ENCODE data around the gene FOXA3. TPM values are rescaled to one million over a fixed set of nuclear protein-coding genes. Genes with fewer than 3 reads are reported as not detected.
A peak's percentile ranks its signal among the peaks of the same experiment; 100 is the strongest.
"Not testable (repeated sequence)": the region's sequence is repeated elsewhere in the genome, so short reads cannot be mapped to it uniquely, and the experiment has no call there.

The FOXA3 gene
- total RNA-seq, 1 donor from 2014 or later: 0.21 TPM

DNA sequence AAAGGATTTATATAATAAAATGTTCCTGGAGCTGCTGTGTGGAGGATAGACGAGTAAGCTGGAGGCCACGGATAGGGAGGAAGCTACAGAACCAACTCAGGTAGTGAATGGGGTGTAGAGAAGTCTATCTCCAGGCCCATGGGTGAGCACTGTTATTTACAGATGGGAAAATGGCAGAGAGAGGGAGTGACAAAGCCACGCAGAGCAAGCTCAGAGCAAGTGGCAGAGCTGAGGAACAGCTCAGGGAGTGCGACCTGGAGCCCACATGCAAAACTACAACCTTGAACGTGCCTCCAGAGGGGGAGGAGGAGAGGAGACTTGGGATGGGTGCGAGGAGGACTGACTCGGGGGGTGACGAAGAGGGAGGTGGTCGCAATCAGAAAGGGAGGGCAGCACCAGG lies 35.6 kb upstream of the FOXA3 start:
- DNase-seq: no peak

DNA sequence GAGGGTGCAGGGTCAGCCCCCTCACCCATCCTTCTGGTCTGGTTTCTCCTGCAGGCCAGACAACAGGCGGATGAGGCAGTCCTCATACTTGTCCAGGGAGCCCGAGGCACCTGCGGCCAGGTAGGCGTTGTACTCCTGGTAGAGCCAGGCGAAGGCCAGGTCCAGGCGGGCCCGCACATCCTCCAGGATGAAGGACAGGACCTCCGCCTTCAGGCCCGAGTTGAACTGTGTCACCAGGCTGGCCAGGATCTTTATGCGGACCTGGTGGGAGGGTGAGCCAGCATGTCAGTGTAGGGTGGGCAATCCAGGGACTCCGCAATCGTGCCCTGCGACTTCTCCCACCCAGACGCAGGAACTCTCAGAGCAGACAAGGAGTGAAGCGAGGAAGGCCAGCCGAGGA lies 35.2 kb upstream of the FOXA3 start:
- DNase-seq: no peak

DNA sequence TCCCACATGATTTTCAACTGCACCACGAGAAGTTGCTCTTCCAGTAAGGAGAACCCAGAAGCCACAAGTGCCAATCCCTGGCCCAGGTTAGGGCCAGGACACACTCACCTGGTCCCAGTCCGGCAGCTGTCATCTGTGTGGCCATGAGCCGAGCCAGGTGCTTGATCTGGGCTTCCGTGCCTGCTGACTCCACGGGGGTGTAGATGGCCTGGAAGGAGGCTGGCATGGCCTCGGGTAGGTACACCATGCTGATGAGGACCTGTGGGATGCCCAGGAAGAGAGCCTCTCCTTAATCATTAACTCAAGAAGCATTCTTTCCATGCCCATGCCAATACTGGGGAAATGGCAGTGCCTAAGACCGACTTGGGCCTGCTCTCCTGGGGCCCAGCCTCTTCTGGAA lies 29.2 kb upstream of the FOXA3 start:
- DNase-seq: no peak

DNA sequence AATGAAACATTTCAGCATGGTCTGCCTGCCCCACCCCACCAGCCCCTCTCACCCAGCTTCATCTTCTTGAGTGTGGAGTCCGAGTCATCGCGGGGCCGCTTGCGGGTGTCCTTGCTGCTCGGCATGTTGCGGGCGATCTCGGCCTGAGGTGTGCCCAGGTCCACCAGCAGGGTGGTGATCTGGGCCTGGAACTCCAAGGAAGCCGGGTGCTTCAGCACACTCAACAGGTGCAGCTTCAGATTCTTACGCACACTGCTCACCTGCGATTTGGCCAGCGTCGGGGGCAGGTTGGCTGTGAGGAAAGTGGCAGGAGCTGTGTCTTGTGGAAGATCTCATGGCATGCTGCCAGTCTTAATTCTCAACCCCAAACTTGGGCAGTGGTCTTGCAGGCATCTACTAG lies 21.9 kb upstream of the FOXA3 start:
- DNase-seq: no peak

DNA sequence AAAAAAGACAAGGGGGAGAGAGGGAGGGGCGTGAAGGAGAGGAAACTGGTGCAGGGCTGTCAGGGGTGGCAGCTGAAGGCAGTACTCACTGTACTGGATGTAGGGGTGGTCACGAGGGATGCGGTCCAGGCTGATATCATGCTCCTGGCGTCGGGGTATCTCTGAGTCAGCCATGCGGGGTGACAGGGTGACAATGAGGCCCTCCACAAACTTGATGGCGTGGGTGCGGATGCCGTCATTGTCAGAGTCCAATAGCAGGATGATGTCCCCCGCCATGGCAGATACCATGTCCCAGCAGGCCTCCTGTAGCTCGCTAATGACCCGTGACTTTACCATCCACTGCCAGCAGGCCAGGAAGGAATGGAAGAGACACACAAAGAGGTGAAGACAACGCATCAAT lies 16.5 kb upstream of the FOXA3 start:
- DNase-seq: no peak

DNA sequence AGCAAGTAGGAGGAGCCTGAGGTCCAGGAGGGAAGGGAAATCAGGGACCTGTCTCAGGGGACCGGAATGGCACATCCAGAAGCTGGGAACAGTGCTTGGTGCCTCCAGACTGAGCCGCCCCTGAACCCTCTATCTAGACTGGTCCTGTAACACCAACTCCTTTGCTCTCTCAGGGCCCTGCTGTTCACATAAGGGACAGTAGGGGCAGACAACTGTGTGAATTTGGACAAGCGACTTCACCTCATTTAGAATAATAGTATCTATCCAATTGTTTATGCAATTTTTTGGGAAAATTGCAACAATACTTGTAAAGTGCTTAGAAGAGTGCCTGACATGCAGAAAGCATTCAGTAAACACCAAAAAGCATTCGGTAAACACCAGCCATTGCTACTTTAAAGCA lies 15.2 kb upstream of the FOXA3 start:
- no peak for DNase-seq

DNA sequence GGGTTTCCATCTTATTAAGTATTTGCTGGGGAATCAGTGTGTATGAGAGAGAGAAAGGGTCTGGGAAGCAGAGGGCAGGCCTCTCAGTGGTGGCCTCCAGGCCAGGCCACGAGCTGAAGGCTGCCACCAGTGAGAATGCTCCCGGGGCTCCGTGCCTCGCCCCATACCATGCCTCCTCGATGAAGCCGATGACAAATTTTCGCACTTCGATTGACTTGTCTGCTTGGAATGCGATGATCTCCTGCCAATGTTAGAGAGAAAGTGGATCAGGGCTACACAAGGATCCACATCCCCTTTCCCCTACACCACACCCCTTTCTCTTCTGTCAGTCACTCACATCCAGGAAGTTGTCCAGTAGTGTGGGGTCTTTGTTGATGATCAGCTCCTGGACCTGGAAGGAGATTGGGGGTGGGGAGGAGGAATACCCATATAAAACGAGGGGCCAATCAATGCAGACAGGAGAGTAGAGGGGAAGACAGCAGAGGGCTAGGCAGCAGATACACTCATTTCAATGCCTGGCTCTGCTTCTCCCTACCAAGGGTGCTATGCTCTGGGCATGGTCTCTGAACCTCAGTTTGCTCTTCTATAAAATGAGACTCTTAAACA lies 11.9 kb upstream of the FOXA3 start:
- no peak for DNase-seq

DNA sequence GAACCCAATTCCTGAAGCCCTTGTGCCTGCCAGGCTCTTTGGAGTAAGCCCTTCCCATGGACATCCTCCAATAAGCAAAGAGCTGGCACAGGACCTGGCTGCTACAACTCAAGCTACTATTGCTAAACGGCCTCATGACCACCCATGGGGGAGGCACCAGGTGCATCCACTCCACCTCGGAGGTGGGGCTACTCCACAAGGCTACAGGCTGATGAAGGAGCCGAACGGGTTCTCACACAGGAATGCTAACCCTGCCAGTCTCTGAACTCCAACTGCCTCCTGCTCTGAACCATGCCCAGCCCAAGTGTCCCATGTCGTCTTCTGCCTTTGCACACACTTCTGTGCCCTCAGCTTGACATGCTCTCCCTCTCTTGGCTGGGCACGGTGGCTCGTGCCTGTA lies 11.1 kb upstream of the FOXA3 start:
- DNase-seq: no peak

DNA sequence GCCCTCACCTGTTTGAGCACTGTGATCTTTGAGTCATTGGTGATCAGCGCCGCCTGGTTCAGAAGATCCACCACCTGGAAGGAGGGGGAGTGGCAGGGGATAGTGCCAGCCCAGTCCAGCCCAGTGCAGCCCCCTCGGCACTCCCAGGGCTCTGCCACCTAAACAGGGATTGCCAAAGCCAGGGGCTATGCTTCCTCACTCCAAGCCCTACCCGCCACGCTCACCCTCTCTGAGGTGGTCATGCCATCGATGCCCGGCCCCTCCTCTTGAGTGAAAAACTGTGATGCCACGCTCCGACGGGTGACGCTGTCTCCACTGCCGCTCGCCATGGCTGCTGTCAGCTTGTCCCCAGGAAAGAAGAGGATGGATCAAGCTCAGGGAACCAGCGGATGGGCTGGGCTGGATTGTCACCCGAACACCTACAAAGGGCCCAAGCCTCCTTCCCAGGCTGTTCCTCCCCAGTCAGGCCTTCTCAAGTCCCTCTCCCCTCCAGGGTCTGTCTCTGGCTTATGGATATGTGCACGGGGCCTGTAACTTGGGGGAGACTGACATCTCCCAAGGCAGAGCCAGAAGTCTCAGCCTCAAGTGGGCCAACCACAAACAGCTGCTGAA lies 9.9 kb upstream of the FOXA3 start:
- no peak for DNase-seq

DNA sequence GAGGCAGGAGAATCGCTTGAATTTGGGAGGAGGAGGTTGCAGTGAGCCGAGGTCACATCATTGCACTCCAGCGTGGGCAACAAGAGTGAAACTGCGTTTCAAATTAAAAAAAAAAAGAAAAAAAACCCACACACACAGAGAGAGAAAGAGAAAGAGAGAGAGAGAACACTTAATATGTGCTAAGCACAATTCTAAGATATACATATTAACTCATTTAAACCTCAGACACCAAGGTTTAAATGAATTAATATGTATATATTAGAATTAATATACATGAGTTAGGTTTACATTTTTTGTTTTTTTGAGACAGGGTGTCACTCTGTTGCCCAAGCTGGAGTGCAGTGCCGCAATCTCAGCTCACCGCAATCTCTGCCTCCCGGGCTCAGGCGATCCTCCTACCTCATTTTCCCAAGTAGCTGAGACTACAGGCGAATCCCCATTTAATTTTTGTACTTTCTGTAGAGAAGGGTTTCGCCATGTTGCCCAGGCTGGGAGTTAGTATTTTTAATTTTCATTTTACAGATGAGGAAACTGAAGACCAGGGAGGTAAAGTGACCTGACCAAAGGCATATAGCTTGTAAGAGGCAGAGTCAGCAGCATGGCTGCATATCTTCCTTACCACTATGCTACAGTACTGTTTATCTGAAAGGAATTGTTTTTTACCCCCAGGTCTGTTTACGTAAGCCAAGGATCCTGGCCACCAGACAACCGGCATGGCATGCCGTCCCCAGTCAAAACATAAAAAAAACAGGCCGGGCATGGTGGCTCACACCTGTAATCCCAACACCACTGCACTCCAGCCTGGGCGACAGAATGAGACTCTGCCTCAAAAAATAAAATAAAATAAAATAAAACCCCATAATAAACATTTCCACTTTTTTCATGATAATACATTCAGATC lies 3.5 kb upstream of the FOXA3 start:
- DNase-seq: no peak

DNA sequence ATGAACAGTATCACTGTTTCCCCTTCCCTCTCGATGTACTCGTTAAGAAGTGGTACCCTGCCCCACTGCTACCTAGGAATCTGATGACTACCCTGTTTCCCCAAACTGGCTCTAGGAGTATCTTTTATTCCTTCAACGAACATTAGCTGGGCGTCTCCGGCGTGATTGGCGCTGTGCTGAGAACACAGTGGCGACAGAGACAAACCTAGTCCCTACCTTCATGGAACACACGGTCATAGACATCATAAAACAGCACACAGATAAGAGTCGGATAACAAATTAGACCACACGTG lies 1.9 kb upstream of the FOXA3 start:
- no peak for DNase-seq

DNA sequence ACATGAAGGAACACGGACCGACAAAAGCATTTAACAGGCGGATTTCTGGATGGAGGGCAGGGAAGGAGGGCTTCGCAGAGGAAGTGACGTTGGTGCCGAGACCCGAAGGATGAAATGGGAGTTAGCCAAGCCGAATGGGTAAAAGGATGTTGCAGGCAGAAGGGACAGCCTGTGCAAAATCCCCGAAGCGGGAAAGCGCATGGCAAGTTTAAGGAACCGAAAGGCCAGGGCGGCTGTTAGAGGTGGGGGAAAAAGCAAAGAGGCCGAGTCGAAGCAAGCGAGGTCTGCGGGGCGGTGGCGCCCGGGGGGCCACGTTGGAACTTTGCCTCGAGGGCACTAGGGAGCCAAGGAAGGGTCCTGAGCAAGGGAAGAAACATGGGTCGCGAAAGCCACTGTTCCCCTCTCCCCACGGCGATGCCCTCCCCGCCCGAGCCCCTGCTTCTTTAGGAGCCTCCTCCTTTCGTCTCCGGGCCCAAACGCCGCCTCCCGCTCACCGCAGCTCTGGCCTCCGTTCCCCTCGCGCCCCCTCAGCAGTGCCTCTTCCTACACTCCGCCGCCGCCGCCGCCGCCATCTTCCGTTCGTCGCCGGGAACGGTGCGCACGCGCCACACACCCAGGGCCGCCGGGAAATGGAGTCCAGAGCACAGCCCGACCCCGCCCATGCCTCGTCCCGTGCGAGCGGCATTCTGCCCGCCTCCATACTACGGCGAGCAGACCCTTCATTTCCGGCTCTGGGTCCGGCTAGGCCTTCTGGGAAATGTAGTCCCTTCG lies 1.4 kb upstream of the FOXA3 start, which contains the start of gene SYMPK:
TSS of gene SYMPK (minus strand) at position 584 of the 771 bp plus-strand sequence. CDS start 8,652 bp downstream, outside the sequence.
- DNase-seq: peak; percentile 100

DNA sequence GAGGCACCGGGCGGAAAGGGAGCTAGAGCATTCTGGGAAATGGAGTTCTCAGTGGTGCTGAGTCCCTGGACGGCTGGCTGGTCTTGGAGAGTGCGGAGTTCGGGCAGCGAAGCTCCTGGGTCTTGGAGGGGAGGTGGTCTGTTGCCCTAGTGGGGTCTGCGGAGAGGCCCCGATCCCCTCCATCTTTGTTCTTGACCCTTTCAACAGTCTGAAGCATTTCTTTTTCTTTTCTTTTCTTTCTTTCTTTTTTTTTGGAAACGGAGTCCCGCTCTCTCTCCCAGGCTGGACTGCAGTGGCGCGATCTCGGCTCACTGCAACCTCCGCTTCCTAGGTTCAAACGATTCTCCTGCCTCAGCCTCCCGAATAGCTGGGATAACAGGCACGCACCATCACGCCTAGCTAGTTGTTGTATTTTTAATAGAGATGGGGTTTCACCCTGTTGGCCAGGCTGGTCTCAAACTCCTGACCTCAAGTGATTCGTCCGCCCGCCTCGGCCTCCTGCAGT lies 739 bp upstream of the FOXA3 start:
- DNase-seq: no peak

DNA sequence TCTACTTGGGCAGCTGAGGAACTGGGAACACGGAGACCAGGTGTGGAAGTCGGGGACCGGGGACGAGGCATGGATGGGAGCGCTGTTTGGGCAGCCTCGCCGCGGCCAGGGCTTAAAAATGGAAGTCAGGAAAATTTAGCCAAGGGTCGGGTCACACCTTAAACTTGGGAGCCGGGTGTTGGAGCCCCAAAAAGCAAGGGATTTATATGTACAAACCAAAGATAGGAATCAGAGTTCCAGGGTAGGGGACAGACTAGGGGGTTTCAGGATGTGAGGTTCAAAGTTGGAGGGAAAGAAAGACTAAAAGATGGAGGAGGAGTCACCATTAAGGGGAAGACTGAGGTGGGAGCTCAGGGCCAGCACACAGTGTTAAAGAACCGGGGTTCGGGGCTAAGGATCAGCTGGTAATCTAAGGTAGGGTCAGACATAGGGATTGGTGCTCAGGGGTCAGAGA lies 530 bp downstream of the FOXA3 start:
- no peak for DNase-seq

DNA sequence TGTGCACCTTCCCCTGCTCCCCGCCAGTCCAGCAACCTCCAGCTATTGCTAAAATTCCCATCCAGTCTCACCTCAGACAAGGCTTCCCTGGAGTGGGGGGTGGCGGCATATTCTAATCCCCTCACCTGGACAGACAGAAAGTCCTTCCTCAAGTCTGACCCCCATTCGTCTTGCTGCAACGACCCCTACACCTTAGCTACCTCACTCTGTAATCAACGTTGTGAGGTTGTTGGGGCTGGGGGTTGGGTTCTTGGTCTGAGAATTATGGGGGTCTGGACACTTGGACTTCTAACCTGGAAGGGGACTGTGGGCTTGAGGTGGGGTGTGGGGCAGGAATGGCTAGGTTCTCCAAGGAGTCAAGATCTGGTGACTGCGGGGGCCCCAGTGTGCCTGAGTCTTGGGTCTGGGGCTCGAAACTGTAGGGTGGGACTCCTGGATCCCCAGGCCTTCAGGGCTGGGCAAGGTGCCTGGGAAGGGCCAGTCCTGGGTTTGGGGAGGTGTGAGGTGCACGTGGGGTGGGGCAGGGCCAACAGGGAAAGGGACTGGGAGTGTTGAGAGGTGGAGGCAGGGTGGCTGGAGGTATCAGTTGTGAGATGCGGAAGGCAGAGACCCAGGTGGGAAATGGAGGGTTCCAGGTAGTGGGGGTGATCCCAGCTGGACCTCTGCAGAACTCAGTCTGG lies 1.3 kb downstream of the FOXA3 start:
- DNase-seq: no peak

DNA sequence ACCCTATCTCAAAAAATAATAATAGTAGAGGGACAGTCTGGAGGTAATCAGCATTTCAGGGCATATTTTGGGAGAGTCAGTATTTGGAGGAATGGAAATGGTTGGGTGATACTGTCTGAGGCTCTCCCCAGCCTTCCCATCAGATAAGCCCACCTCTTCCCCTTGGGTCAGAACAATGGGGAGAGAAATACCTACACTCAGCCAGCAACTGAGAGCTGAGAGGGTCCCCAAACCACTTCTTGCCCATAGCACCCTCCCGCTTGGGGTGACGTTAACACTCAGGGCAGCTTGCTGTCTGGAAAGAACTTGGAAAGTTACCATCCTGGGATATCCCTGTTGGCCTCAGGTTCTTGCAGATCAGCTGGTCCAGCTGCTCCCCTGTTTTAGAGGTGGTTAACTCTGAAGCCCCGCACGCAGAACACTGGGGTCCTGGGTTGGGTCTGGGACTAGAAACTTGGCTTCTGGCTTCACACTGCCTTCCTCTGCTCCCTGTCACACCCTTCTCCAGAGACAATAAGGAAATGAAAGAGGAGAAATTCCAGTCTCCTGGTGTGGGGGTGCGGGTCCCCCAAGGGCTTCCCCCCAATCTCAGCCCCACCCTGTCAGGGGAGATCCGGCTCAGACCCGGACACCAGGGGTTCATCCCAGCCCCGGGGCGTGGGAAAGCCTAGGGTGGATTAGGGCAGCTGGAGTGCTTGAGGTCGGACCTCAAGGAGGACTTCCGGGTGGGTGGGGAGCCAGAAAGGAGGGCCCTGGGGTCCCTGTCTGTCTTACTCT lies 2.5 kb downstream of the FOXA3 start:
- DNase-seq: no peak

DNA sequence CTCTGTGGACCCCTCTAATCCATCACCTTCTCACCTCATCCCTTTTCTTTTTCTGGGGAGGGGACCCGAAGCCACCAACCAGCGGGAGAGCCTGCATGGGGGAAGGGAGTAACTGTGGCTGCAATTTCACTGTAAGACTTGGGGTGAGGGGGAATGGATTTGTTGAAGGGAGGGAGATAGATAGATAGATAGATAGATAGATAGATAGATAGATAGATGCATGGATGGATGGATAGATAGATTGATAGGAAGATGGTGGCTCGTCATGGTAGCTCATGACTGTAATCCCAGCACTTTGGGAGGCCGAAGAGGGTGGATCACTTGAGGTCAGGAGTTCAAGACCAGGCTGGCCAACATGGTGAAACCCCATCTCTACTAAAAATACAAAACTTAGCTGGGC lies 3.1 kb downstream of the FOXA3 start:
- not testable (repeated sequence) for DNase-seq

DNA sequence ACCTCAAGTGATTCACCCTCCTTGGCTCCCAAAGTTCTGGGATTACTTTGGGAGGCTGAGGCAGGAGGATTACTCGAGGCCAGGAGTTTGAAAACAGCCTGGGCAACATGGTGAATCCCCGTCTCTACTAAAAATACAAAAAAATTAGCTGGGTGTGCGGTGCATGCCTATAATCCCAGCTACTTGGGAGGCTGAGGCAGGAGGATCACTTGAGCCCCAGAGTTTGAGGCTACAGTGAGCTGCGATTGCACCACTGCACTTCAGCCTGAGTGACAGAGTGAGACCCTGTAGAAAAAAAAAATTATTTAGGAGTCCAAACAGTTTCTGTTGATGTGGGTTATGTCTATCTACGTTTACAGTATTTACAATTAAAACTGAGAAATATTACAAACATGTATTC lies 6.7 kb downstream of the FOXA3 start:
- DNase-seq: no peak

DNA sequence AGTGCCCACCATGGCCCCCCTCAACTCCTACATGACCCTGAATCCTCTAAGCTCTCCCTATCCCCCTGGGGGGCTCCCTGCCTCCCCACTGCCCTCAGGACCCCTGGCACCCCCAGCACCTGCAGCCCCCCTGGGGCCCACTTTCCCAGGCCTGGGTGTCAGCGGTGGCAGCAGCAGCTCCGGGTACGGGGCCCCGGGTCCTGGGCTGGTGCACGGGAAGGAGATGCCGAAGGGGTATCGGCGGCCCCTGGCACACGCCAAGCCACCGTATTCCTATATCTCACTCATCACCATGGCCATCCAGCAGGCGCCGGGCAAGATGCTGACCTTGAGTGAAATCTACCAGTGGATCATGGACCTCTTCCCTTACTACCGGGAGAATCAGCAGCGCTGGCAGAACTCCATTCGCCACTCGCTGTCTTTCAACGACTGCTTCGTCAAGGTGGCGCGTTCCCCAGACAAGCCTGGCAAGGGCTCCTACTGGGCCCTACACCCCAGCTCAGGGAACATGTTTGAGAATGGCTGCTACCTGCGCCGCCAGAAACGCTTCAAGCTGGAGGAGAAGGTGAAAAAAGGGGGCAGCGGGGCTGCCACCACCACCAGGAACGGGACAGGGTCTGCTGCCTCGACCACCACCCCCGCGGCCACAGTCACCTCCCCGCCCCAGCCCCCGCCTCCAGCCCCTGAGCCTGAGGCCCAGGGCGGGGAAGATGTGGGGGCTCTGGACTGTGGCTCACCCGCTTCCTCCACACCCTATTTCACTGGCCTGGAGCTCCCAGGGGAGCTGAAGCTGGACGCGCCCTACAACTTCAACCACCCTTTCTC lies 8.2 kb downstream of the FOXA3 start:
- no peak for DNase-seq

DNA sequence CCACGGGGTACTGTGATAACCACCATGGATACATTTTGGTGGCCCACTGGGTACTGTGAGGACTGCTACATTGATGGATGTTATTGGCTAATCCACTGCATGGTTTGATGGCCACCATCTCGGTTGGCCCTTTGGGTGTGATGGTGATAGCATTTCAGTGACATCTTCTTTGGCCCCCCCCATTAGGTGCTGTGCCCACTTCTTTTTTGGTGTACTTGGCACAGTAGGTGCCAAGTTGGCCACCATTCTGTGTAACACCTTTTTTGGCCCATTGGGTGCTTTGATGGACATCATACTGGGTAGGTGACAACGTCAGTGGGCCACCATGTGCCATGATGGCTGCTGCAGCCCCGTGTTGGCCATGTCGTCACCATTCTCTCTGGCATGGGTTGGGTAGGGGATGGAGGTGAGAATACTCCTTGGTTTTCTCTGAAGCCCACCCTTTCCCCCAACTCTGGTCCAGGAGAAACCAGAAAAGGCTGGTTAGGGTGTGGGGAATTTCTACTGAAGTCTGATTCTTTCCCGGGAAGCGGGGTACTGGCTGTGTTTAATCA lies 9.2 kb downstream of the FOXA3 start:
- DNase-seq: no peak

Data from tongue (tissue), 2 donors.